Sigmoid colon (tissue), 3 donors: ENCODE results near the gene DPH3.

Experiments
- CTCF ChIP-seq, 4 experiments: fragments of 450-650 bp in 3 of 4; fragments of 200-600 bp in 1 of 4; IDR thresholded peaks; one replicate each; pipeline ENCODE4 v1.5.1; 2016 to 2019; ENCODE audit warnings: antibody characterized with exemption in 4 of 4, mild to moderate bottlenecking in 3 of 4, moderate library complexity in 2 of 4
- POLR2A ChIP-seq, 2 donors: fragments of 450-650 bp; IDR thresholded peaks; one replicate each; pipeline ENCODE4 v1.6.1; 2016; ENCODE audit warnings: antibody characterized with exemption in 2 of 2, mild to moderate bottlenecking in 2 of 2, moderate library complexity in 2 of 2

DNA sequence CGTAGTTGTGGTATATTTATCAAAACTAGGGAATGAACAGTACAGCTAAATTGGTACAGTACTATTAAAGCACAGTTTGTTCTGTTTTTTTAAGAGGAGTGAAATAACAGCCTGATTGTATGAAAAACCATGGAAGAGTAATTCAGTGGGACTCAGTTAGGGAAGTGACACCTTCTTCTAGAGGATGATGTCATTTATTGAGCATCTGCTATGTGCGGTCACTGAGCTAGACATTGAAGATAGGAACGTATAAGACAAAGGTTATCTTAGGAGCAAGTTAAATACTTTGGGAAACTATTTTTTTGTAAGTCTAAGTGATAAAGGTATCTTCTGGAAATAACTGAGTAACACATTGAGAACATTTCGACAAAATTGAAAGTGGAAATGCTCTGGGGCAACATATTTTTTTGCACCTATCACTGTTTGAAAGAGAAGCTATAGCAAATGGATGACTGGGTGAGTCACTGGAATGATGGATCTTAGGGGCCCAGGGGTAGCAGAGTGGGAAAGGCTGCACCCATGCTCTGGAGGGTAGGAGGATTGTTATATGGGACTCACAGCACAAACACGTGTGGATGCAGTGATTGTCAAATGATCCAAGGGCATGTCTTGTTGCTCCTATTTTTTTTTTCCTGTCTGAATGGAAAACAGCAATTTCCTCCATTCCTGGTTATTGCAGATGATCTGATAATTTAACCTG, 43.2 kb upstream of the DPH3 start:
- TF ChIP-seq POLR2A (IDR thresholded peaks at IDR 0.05) (no peak), CTCF (IDR thresholded peaks at IDR 0.05) (no peak)
